CD4-positive, alpha-beta T cell (primary cell): ENCODE data around the gene CMIP. TPM values are rescaled to one million over a fixed set of nuclear protein-coding genes. Genes with fewer than 3 reads are reported as not detected.

Experiments
- ATAC-seq: fragments of 200-7000 bp; cut with Tn5 transposase; one replicate; pipeline ENCODE4 v1.10.0; 2022; ENCODE audit warnings: mild to moderate bottlenecking; ENCODE audit not compliant: poor library complexity
- CTCF ChIA-PET: fragments of 350-600 bp; sonication (Branson Sonifier 250); formaldehyde crosslinking; loops from one replicate; lab custom pipeline; 2021; ENCODE audit warnings: antibody characterized with exemption, inconsistent platforms; lab: Charles Lee
- POLR2A ChIA-PET: fragments of 350-600 bp; sonication (Branson Sonifier 250); formaldehyde crosslinking; loops from one replicate; lab custom pipeline; 2021; ENCODE audit warnings: antibody characterized with exemption, inconsistent platforms; lab: Charles Lee
- DNase-seq, 14 experiments: peaks; one replicate each; pipeline ENCODE4 v3.0.0-alpha.2; 2013 to 2020; ENCODE audit warnings: mixed read lengths in 2 of 14
- H3K27ac ChIP-seq, 2 donors: one replicate each; pipeline versions ENCODE4 v1.5.1 to v1.7.0; 2013; ENCODE audit warnings: low read length in 2 of 2, low read depth in 1 of 2, mild to moderate bottlenecking in 1 of 2
- H3K27me3 ChIP-seq, 2 experiments: 1 replicate in 1 of 2; 2 replicates in 1 of 2; pipeline versions ENCODE4 v1.6.1 to v1.7.0; 2013; ENCODE audit warnings: low read length in 2 of 2, control low read depth in 1 of 2, mild to moderate bottlenecking in 1 of 2, moderate library complexity in 1 of 2; ENCODE audit not compliant: insufficient read depth in 2 of 2, control insufficient read depth in 1 of 2
- H3K36me3 ChIP-seq: one replicate; pipeline ENCODE4 v1.6.1; 2013; ENCODE audit warnings: low read length, control low read depth; ENCODE audit not compliant: insufficient read depth
- H3K4me1 ChIP-seq: one replicate; pipeline ENCODE4 v1.6.1; 2013; ENCODE audit warnings: low read length, control low read depth; ENCODE audit not compliant: insufficient read depth
- H3K4me3 ChIP-seq: one replicate; pipeline ENCODE4 v1.5.1; 2013; ENCODE audit warnings: mild to moderate bottlenecking, low read length, moderate library complexity
- H3K9me3 ChIP-seq, 2 experiments: 1 replicate in 1 of 2; 2 replicates in 1 of 2; pipeline versions ENCODE4 v1.6.1 to v1.7.0; 2013; ENCODE audit warnings: low read length in 2 of 2, mild to moderate bottlenecking in 2 of 2, control low read depth in 1 of 2, moderate library complexity in 1 of 2; ENCODE audit not compliant: control insufficient read depth in 1 of 2, insufficient read depth in 1 of 2
- H3K27ac Mint-ChIP-seq: one replicate; pipeline ENCODE4 v1.8.0; 2020; ENCODE audit warnings: mixed read lengths
- H3K27me3 Mint-ChIP-seq: one replicate; pipeline ENCODE4 v1.8.0; 2021; ENCODE audit warnings: mixed read lengths
- H3K36me3 Mint-ChIP-seq: one replicate; pipeline ENCODE4 v1.8.0; 2021; ENCODE audit warnings: low read depth, mixed read lengths
- H3K4me1 Mint-ChIP-seq: one replicate; pipeline ENCODE4 v1.8.0; 2021; ENCODE audit warnings: low read depth, mixed read lengths
- H3K4me3 Mint-ChIP-seq: one replicate; pipeline ENCODE4 v1.8.0; 2020; ENCODE audit warnings: mild to moderate bottlenecking, mixed read lengths
- H3K9me3 Mint-ChIP-seq: one replicate; pipeline ENCODE4 v1.8.0; 2020; ENCODE audit warnings: mixed read lengths
- intact Hi-C, 2 experiments: fragments of 100-400 bp; cut with DNase I in 1 of 2; cut with micrococcal nuclease in 1 of 2; formaldehyde crosslinking; loops; one replicate each; pipeline versions ENCODE4 v1.15.1 to v1.9.0; 2023 to 2025; cut with DNase I, micrococcal nuclease
- total RNA-seq, 174 experiments: library from RNA in 2 of 174; stranded (reverse) in 2 of 174; gene quantifications; one replicate each; pipeline ENCODE4 v1.2.3 and lab custom pipeline; 2021 to 2026
- TF ChIP-seq, protein P1 (sequence below): fragments of 200-600 bp; IDR thresholded peaks from one replicate; pipeline ENCODE4 v1.8.0; 2022; ENCODE audit warnings: antibody characterized with exemption, mild to moderate bottlenecking

Gene CMIP
- total RNA-seq, 2 experiments from 2014 or later: 33.5 to 35.3 TPM

DNA sequence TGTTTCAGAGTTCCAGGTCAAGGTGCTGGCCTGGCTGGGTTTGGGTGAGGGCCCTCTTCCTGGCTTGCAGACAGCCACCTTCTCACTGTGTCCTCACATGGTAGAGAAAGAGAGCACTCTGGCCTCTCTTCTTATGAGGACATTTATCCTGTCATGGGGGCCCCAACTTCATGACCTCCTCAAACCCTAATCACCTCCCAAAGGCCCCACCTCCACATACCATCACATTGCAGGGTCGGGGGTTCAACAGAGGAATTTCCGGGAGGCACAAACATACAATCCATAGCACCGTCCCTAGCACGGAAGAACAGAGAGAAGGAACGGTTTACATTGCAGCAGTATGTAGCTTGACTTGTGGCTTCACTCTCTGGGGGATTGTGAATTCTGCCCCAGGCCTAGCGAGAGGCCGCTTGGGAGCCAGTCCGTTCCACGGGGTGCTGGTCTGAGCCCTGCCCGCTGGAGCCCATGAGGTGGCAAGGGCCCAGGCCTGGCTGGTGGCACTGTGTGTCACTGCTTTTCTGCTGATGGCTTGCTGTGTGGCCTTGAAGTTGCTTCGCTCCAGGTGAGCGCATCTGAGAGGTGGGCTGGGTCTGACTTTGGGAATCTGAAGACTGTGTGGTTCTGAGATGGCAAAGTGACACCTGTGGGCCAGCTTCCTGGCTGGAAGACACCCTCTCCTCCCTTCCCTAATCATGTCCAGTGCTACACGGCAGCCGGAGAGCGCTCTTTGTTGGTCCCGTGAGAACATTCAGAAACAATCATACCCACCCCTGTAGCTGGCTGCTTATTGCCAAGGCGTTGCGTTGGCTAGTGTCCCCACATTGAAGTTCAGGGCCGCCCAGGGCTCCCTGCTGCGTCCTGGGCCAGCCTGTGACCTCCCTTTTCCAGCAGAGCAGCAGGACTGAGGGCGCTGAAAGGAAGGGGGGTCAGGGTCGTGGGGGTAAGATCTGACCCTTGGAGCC lies 98.3 kb downstream of the CMIP start:
- intact Hi-C loops: no loop called here
- Mint-ChIP-seq H3K36me3 (no peaks in the 10 kb centered on the region), H3K4me3 (no peak overlapping the region), H3K27me3 (no peaks in the 10 kb centered on the region), H3K9me3 (no peaks in the 10 kb centered on the region), H3K27ac (no peak overlapping the region), H3K4me1 (peaks cover 82% of the 10 kb centered on the region)
- ChIA-PET CTCF (no interaction called here), POLR2A (no interaction called here)
- no peak overlapping the region for H3K4me3 ChIP-seq
- DNase-seq (no peak), ATAC-seq (no peak)
- no peaks in the 10 kb centered on the region for H3K36me3 ChIP-seq
- no peak overlapping the region for H3K27ac ChIP-seq
- peaks cover 38% of the 10 kb centered on the region for H3K4me1 ChIP-seq
- TF ChIP-seq, protein P1, sequence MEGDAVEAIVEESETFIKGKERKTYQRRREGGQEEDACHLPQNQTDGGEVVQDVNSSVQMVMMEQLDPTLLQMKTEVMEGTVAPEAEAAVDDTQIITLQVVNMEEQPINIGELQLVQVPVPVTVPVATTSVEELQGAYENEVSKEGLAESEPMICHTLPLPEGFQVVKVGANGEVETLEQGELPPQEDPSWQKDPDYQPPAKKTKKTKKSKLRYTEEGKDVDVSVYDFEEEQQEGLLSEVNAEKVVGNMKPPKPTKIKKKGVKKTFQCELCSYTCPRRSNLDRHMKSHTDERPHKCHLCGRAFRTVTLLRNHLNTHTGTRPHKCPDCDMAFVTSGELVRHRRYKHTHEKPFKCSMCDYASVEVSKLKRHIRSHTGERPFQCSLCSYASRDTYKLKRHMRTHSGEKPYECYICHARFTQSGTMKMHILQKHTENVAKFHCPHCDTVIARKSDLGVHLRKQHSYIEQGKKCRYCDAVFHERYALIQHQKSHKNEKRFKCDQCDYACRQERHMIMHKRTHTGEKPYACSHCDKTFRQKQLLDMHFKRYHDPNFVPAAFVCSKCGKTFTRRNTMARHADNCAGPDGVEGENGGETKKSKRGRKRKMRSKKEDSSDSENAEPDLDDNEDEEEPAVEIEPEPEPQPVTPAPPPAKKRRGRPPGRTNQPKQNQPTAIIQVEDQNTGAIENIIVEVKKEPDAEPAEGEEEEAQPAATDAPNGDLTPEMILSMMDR: no peak
- H3K27me3 ChIP-seq: no peaks in the 10 kb centered on the region
- no peaks in the 10 kb centered on the region for H3K9me3 ChIP-seq

DNA sequence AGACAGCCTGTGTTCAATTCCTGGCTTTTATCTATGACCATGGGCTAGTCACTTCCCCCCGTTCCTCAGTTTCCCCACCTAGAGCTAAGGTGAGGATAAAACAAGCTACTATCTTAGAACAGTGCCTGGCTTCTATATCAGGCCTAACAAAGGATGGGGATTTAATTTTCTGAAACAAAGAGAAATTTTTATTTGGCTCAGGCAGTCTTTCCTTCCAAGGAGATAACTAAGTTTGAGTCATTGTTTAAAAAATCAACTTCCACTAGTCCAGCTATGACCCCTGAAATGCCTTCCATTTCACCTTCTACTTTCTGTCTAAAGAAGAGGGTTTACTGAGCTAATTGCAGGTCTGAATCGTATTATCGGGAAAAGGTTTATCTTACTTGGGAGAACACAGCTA lies 99.0 kb downstream of the CMIP start:
- ChIA-PET CTCF (no interaction called here), POLR2A (no interaction called here)
- DNase-seq: no peak
- Histone ChIP-seq H3K9me3 (no peaks in the 10 kb centered on the region), H3K36me3 (no peaks in the 10 kb centered on the region), H3K27ac (no peak overlapping the region), H3K4me3 (no peak overlapping the region), H3K4me1 (peaks cover 43% of the 10 kb centered on the region), H3K27me3 (no peaks in the 10 kb centered on the region)
- H3K4me1 Mint-ChIP-seq: peaks cover 76% of the 10 kb centered on the region
- no peak for ATAC-seq
- TF ChIP-seq, protein P1: no peak
- intact Hi-C loops: no loop called here
- no peaks in the 10 kb centered on the region for H3K9me3 Mint-ChIP-seq
- H3K27me3 Mint-ChIP-seq: no peaks in the 10 kb centered on the region
- no peaks in the 10 kb centered on the region for H3K36me3 Mint-ChIP-seq
- no peak overlapping the region for H3K4me3 Mint-ChIP-seq
- peak overlapping the region; percentile 9 for H3K27ac Mint-ChIP-seq

DNA sequence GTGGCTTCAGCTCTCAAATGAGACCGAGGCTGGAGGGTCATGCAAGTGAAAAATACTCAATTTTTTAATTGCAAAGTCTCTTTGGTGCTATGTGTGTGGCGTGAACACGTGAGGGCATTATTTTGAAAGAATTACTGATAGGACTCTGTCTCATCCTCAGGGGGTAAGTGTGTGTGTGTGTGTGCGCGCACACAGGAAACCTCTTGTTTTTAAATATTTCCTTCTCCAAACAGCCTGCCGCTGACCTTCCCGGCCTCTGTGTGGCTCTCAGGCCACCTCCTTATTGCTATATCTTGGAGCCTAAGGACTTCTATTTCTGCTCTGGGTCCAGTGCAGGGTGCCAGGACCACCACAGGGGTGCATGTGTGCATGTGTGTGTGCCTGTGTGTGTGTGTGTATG lies 99.7 kb downstream of the CMIP start:
- Histone ChIP-seq H3K36me3 (no peaks in the 10 kb centered on the region), H3K9me3 (no peaks in the 10 kb centered on the region), H3K4me1 (peaks cover 49% of the 10 kb centered on the region), H3K27me3 (no peaks in the 10 kb centered on the region), H3K4me3 (no peak overlapping the region), H3K27ac (no peak overlapping the region)
- intact Hi-C loops: no loop called here
- TF ChIP-seq, protein P1: no peak
- ChIA-PET POLR2A (no interaction called here), CTCF (no interaction called here)
- Mint-ChIP-seq H3K9me3 (no peaks in the 10 kb centered on the region), H3K4me3 (no peak overlapping the region), H3K4me1 (peaks cover 70% of the 10 kb centered on the region), H3K27ac (peak overlapping the region; percentile 9), H3K36me3 (no peaks in the 10 kb centered on the region), H3K27me3 (no peaks in the 10 kb centered on the region)
- DNase-seq (peak in 1 of 14 experiments; percentile 31), ATAC-seq (no peak)
